GM12878 (cell line): ENCODE data around the gene RHNO1. TPM values are rescaled to one million over a fixed set of nuclear protein-coding genes. Genes with fewer than 3 reads are reported as not detected.

ENCODE experiments used
- ATAC-seq: fragments of 200-7000 bp; cut with Tn5 transposase; 3 replicates; pipeline ENCODE4 v1.9.1; 2020; ENCODE audit warnings: mild to moderate bottlenecking, moderate library complexity
- BruUV-seq: library from RNA; stranded (reverse); fragments of 400-500 nt; replicated peaks from 2 replicates; lab custom pipeline; 2021; lab: Mats Ljungman, UMichigan
- CTCF ChIA-PET: fragments of 300-600 bp; sonication (Branson Sonifier 250); formaldehyde crosslinking; extraction: SDS; loops from one replicate; lab custom pipeline; 2021; ENCODE audit warnings: inconsistent platforms; lab: Yijun Ruan, JAX
- POLR2A ChIA-PET: fragments of 350-600 bp; formaldehyde crosslinking; extraction: SDS; loops from one replicate; lab custom pipeline; 2021; ENCODE audit warnings: inconsistent platforms; lab: Charles Lee
- RAD21 ChIA-PET: fragments of 300-600 bp; sonication (Branson Sonifier 250); formaldehyde crosslinking; loops from one replicate; lab custom pipeline; 2023; ENCODE audit warnings: antibody characterized with exemption; ENCODE audit not compliant: unreplicated experiment; lab: Charles Lee
- SMC1A ChIA-PET: fragments of 300-600 bp; sonication (Branson Sonifier 250); formaldehyde crosslinking; loops from one replicate; lab custom pipeline; 2023; ENCODE audit not compliant: unreplicated experiment, uncharacterized antibody; lab: Charles Lee
- DNase-seq: peaks from one replicate; pipeline ENCODE4 v3.0.0-alpha.2; 2011; ENCODE audit warnings: low read depth, low spot score
- FAIRE-seq: peaks from 3 replicates; lab custom pipeline; 2011; peaks lifted over from hg19 to GRCh38; lab: Jason Lieb, UNC
- H2AFZ ChIP-seq: 2 replicates; pipeline ENCODE4 v1.6.0; 2011; ENCODE audit warnings: low read depth, low read length, control low read depth; ENCODE audit not compliant: control insufficient read depth
- H3K27ac ChIP-seq: 2 replicates; pipeline ENCODE4 v1.5.1; 2011; ENCODE audit warnings: control low read depth; ENCODE audit not compliant: control insufficient read depth, insufficient read depth
- H3K27me3 ChIP-seq, 2 experiments: replicated peaks in 1 of 2; 2 replicates each; pipeline versions ENCODE4 v1.6.0 to v1.6.1; 2011; ENCODE audit warnings: low read length in 1 of 2; ENCODE audit not compliant: control insufficient read depth in 2 of 2, insufficient read depth in 2 of 2
- H3K36me3 ChIP-seq, 2 experiments: 2 replicates each; pipeline ENCODE4 v1.5.1; 2011; ENCODE audit warnings: low read length in 1 of 2; ENCODE audit not compliant: control insufficient read depth in 2 of 2, insufficient read depth in 2 of 2
- H3K4me1 ChIP-seq: 2 replicates; pipeline ENCODE4 v1.6.1; 2011; ENCODE audit warnings: mild to moderate bottlenecking, low read length, moderate library complexity, mixed read lengths; ENCODE audit not compliant: control insufficient read depth, insufficient read depth
- H3K4me2 ChIP-seq: 2 replicates; pipeline ENCODE4 v1.6.0; 2011; ENCODE audit warnings: control low read depth; ENCODE audit not compliant: control insufficient read depth, insufficient read depth
- H3K4me3 ChIP-seq: fragments of 200-600 bp; sonication (generic); 2 replicates; pipeline ENCODE4 v1.5.1; 2016
- H3K79me2 ChIP-seq: 2 replicates; pipeline ENCODE4 v1.6.0; 2011; ENCODE audit warnings: low read length; ENCODE audit not compliant: control insufficient read depth, insufficient read depth
- H3K9ac ChIP-seq: 2 replicates; pipeline ENCODE4 v1.8.0; 2011; ENCODE audit warnings: low read length, control low read depth, mixed read lengths; ENCODE audit not compliant: control insufficient read depth, insufficient read depth
- H3K9me3 ChIP-seq: replicated peaks from 3 replicates; pipeline ENCODE4 v1.5.1; 2011; ENCODE audit warnings: mild to moderate bottlenecking, low read length; ENCODE audit not compliant: control insufficient read depth, insufficient read depth
- H4K20me1 ChIP-seq: 2 replicates; pipeline ENCODE4 v1.6.0; 2011; ENCODE audit not compliant: control insufficient read depth, insufficient read depth
- DPF2 ChIP-seq: fragments of 450-650 bp; IDR thresholded peaks from 2 replicates; pipeline ENCODE4 v1.6.1; 2017; ENCODE audit warnings: mild to moderate bottlenecking
- E4F1 ChIP-seq: fragments of 450-650 bp; IDR thresholded peaks from 2 replicates; pipeline ENCODE4 v1.6.1; 2018; ENCODE audit warnings: borderline replicate concordance, mild to moderate bottlenecking; ENCODE audit not compliant: partially characterized antibody
- FOXM1 ChIP-seq: IDR thresholded peaks from 2 replicates; pipeline ENCODE4 v1.6.1; 2012; ENCODE audit warnings: low read depth, mild to moderate bottlenecking, inconsistent platforms, low read length, moderate library complexity
- IKZF1 ChIP-seq: fragments of 450-650 bp; conservative IDR thresholded peaks from 2 replicates; pipeline ENCODE4 v1.6.1; 2017; ENCODE audit warnings: antibody characterized with exemption, mild to moderate bottlenecking
- IRF3 ChIP-seq: fragments of 450-650 bp; IDR thresholded peaks from 2 replicates; pipeline ENCODE4 v1.6.1; 2014; ENCODE audit warnings: mild to moderate bottlenecking
- PAX8 ChIP-seq: fragments of 450-650 bp; IDR thresholded peaks from 2 replicates; pipeline ENCODE4 v1.6.1; 2017; ENCODE audit warnings: mild to moderate bottlenecking, moderate library complexity
- POLR2AphosphoS5 ChIP-seq: IDR thresholded peaks from 2 replicates; pipeline ENCODE4 v1.6.1; 2011; ENCODE audit warnings: mild to moderate bottlenecking, low read length, inconsistent platforms
- REST ChIP-seq: IDR thresholded peaks from 2 replicates; pipeline ENCODE4 v1.6.1; 2012; ENCODE audit warnings: mild to moderate bottlenecking, low read depth, low read length
- RUNX3 ChIP-seq: IDR thresholded peaks from 2 replicates; pipeline ENCODE4 v1.6.1; 2012; ENCODE audit warnings: low read length, inconsistent platforms
- TCF7 ChIP-seq: IDR thresholded peaks from 2 replicates; pipeline ENCODE4 v1.6.1; 2014; ENCODE audit warnings: antibody characterized with exemption, borderline replicate concordance
- ZNF217 ChIP-seq: fragments of 450-650 bp; IDR thresholded peaks from 2 replicates; pipeline ENCODE4 v1.6.1; 2017; ENCODE audit warnings: antibody characterized with exemption, mild to moderate bottlenecking
- ZNF24 ChIP-seq: fragments of 450-650 bp; IDR thresholded peaks from 2 replicates; pipeline ENCODE4 v1.6.1; 2017; ENCODE audit warnings: antibody characterized with exemption, mild to moderate bottlenecking
- WGBS: methylation state at CpG from one replicate; pipeline ENCODE4 v1.1.6; 2016; ENCODE audit warnings: low lambda C conversion rate; ENCODE audit not compliant: insufficient replicate concordance, insufficient coverage; ENCODE audit errors: missing lambda C conversion rate; 5-methylcytosine and 5-hydroxymethylcytosine counted together
- in situ Hi-C: fragments of 300-500 bp; cut with MboI; formaldehyde crosslinking; loops from 9 replicates; pipeline ENCODE4 v1.14.3; 2018; ENCODE audit warnings: mixed read lengths
- intact Hi-C: fragments of 100-400 bp; cut with micrococcal nuclease; formaldehyde crosslinking; loops from one replicate; pipeline ENCODE4 v1.14.2; 2022; ENCODE audit not compliant: unreplicated experiment
- polyA plus RNA-seq, 11 experiments: library from polyadenylated mRNA; depleted of rRNA in 4 of 11; unstranded in 6 of 11; stranded (reverse) in 5 of 11; fragments of >200 nt; fragmentation: Nextera tagmentation in 4 of 11; fragmentation: Illumina TruSeq in 1 of 11; extraction: Ambion mirVana in 4 of 11; extraction: Trizol in 1 of 11; gene quantifications; 1 replicate in 1 of 11; 2 replicates in 10 of 11; pipeline versions ENCODE4 v1.2.1 to v1.2.3, GENCODE V29; 2011 to 2016; ENCODE audit warnings: inconsistent platforms in 2 of 11, missing spikeins in 2 of 11, low read depth in 1 of 11
- total RNA-seq, 4 experiments: library from RNA; depleted of rRNA in 3 of 4; stranded (reverse); fragments of >200 nt in 3 of 4; fragmentation: Illumina TruSeq in 1 of 4; extraction: Trizol in 1 of 4; gene quantifications; 2 replicates each; pipeline versions ENCODE4 v1.2.1 to v1.2.3, GENCODE V29; 2013 to 2021
- TF ChIP-seq, protein P1 (sequence below): fragments of 450-650 bp; IDR thresholded peaks from 2 replicates; pipeline ENCODE4 v1.6.1; 2017; ENCODE audit warnings: mild to moderate bottlenecking, low read depth, inconsistent platforms; ENCODE audit not compliant: poor library complexity, severe bottlenecking
- TF ChIP-seq, protein P2 (sequence below): IDR thresholded peaks from 2 replicates; pipeline ENCODE4 v1.6.1; 2011; ENCODE audit warnings: borderline replicate concordance, low read depth, mild to moderate bottlenecking, moderate library complexity, low read length; ENCODE audit not compliant: insufficient read depth, poor library complexity, severe bottlenecking

The RHNO1 gene
- total and polyA plus RNA-seq, 10 of the 15 experiments (the other 5 are each of a cell fraction or from before 2014, with no cell fraction given), result 27.9 to 91.6 (median 49.3) TPM

DNA sequence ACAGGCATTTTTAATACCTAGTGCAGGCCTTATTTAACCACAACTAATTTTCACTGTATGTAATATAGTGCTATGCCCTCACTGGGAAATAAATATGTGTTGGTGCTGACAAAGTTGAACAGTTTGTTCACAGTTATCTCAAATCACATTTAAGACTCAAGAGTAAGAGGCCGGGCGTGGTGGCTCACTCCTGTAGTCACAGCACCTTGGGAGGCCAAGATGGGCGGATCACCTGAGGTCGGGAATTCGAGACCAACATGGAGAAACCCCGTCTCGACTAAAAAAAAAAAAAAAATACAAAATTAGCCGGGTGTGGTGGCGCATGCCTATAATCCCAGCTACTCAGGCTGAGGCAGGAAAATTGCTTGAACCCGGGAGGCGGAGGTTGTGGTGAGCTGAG lies 59.3 kb downstream of the RHNO1 start:
- POLR2A ChIA-PET, result no interaction called here
- Histone ChIP-seq H3K4me2 (no peak overlapping the region), H2AFZ (no peak overlapping the region), H3K27ac (no peak overlapping the region), H4K20me1 (no peaks in the 10 kb centered on the region), H3K9me3 (no peaks in the 10 kb centered on the region), H3K4me3 (no peak overlapping the region), H3K4me1 (no peaks in the 10 kb centered on the region), H3K9ac (no peak overlapping the region), H3K27me3 (no peaks in the 10 kb centered on the region), H3K79me2 (no peaks in the 10 kb centered on the region), H3K36me3 (peaks cover 0 to 4% of the 10 kb centered on the region in 2 experiments; a peak in 3 of 4 replicates)
- CTCF ChIA-PET, result no interaction called here
- FAIRE-seq, result no peak
- intact Hi-C loops, result no loop called here
- WGBS, result 100% methylated on average over 7 of the region's 11 CpGs
- no peak for DNase-seq
- no peak for ATAC-seq
- no TSS peak for BruUV-seq
- in situ Hi-C loops, result no loop called here
- RAD21 ChIA-PET, result no interaction called here
- SMC1A ChIA-PET, result no interaction called here
- TF ChIP-seq REST (no peak), IKZF1 (no peak), IRF3 (no peak), POLR2AphosphoS5 (no peak), DPF2 (no peak), FOXM1 (no peak), E4F1 (no peak), TCF7 (no peak), RUNX3 (no peak), ZNF24 (no peak), ZNF217 (no peak), PAX8 (no peak)
- TF ChIP-seq, protein P1, sequence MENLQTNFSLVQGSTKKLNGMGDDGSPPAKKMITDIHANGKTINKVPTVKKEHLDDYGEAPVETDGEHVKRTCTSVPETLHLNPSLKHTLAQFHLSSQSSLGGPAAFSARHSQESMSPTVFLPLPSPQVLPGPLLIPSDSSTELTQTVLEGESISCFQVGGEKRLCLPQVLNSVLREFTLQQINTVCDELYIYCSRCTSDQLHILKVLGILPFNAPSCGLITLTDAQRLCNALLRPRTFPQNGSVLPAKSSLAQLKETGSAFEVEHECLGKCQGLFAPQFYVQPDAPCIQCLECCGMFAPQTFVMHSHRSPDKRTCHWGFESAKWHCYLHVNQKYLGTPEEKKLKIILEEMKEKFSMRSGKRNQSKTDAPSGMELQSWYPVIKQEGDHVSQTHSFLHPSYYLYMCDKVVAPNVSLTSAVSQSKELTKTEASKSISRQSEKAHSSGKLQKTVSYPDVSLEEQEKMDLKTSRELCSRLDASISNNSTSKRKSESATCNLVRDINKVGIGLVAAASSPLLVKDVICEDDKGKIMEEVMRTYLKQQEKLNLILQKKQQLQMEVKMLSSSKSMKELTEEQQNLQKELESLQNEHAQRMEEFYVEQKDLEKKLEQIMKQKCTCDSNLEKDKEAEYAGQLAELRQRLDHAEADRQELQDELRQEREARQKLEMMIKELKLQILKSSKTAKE, result no peak
- TF ChIP-seq, protein P2, sequence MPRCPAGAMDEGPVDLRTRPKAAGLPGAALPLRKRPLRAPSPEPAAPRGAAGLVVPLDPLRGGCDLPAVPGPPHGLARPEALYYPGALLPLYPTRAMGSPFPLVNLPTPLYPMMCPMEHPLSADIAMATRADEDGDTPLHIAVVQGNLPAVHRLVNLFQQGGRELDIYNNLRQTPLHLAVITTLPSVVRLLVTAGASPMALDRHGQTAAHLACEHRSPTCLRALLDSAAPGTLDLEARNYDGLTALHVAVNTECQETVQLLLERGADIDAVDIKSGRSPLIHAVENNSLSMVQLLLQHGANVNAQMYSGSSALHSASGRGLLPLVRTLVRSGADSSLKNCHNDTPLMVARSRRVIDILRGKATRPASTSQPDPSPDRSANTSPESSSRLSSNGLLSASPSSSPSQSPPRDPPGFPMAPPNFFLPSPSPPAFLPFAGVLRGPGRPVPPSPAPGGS, result no peak
